K562 (cell line): Measurements from ENCODE around the gene PTPN5. TPM values are rescaled to one million over a fixed set of nuclear protein-coding genes. Genes with fewer than 3 reads are reported as not detected.

Experiments used
- ATAC-seq: fragments of 200-7000 bp; cut with Tn5 transposase; 3 replicates; pipeline ENCODE4 v1.9.1; 2020; ENCODE audit warnings: moderate library complexity
- BruUV-seq: library from RNA; stranded (reverse); fragments of 400-500 nt; replicated peaks from 2 replicates; lab custom pipeline; 2021; lab: Mats Ljungman, UMichigan
- CTCF ChIA-PET: fragments of 300-600 bp; formaldehyde crosslinking; extraction: SDS; loops from one replicate; lab custom pipeline; 2021; ENCODE audit warnings: low intra/inter-chr PET ratio; lab: Yijun Ruan, JAX
- POLR2A ChIA-PET: fragments of 300-600, 350-650 bp; sonication (Branson Sonifier 250); formaldehyde crosslinking; extraction: SDS; loops from one replicate; lab custom pipeline; 2021; ENCODE audit warnings: antibody characterized with exemption, inconsistent platforms; lab: Yijun Ruan, JAX
- DNase-seq, 4 experiments: peaks; one replicate each; pipeline versions ENCODE4 v3.0.0 to v3.0.0-alpha.2; 2011 to 2018; ENCODE audit warnings: low spot score in 3 of 4, mixed read lengths in 3 of 4; ENCODE audit errors: extremely low read depth in 1 of 4
- FAIRE-seq: peaks from 2 replicates; lab custom pipeline; 2011; peaks lifted over from hg19 to GRCh38; lab: Jason Lieb, UNC
- H2AFZ ChIP-seq: 2 replicates; pipeline ENCODE4 v1.6.0; 2011; ENCODE audit warnings: low read depth, low read length, control low read depth, inconsistent platforms
- H3K27ac ChIP-seq: fragments of 200-600 bp; 3 replicates; pipeline ENCODE4 v1.8.0; 2011; ENCODE audit warnings: low read depth, mild to moderate bottlenecking, control low read depth, inconsistent platforms, low read length, moderate library complexity, mixed read lengths; ENCODE audit errors: extremely low read depth
- H3K27me3 ChIP-seq, 2 experiments: fragments of 300-600 bp in 1 of 2; 2 replicates in 1 of 2; 3 replicates in 1 of 2; pipeline versions ENCODE4 v1.6.0 to v1.8.0; 2011; ENCODE audit warnings: inconsistent platforms in 2 of 2, low read length in 2 of 2, mild to moderate bottlenecking in 1 of 2, mixed read lengths in 1 of 2, moderate library complexity in 1 of 2; ENCODE audit not compliant: control insufficient read depth in 2 of 2, insufficient read depth in 2 of 2
- H3K36me3 ChIP-seq: fragments of 300-600 bp; 3 replicates; pipeline ENCODE4 v1.8.0; 2011; ENCODE audit warnings: mild to moderate bottlenecking, low read length, inconsistent platforms; ENCODE audit not compliant: control insufficient read depth, insufficient read depth
- H3K4me1 ChIP-seq, 2 experiments: fragments of 200-600 bp in 1 of 2; replicated peaks in 1 of 2; 2 replicates in 1 of 2; 3 replicates in 1 of 2; pipeline versions ENCODE4 v1.5.1 to v1.8.0; 2011; ENCODE audit warnings: inconsistent platforms in 2 of 2, low read length in 2 of 2, mild to moderate bottlenecking in 1 of 2, mixed read lengths in 1 of 2, moderate library complexity in 1 of 2; ENCODE audit not compliant: control insufficient read depth in 2 of 2, insufficient read depth in 2 of 2
- H3K4me2 ChIP-seq: 2 replicates; pipeline ENCODE4 v1.6.1; 2011; ENCODE audit warnings: low read length, control low read depth, inconsistent platforms, mixed read lengths; ENCODE audit not compliant: insufficient read depth
- H3K4me3 ChIP-seq: fragments of 200-600 bp; sonication (generic), shearing (Covaris generic); 2 replicates; pipeline ENCODE4 v1.5.1; 2016; ENCODE audit warnings: control low read depth, inconsistent platforms
- H3K79me2 ChIP-seq: fragments of 200-600 bp; 3 replicates; pipeline ENCODE4 v1.8.0; 2011; ENCODE audit warnings: low read length, inconsistent platforms; ENCODE audit not compliant: control insufficient read depth, insufficient read depth
- H3K9ac ChIP-seq, 2 experiments: 2 replicates each; pipeline versions ENCODE4 v1.6.0 to v1.6.1; 2011; ENCODE audit warnings: low read depth in 2 of 2, low read length in 2 of 2, control low read depth in 1 of 2, inconsistent platforms in 1 of 2, mild to moderate bottlenecking in 1 of 2, mixed read lengths in 1 of 2; ENCODE audit not compliant: insufficient read depth in 1 of 2
- H3K9me1 ChIP-seq: one replicate; pipeline ENCODE4 v1.6.0; 2011; ENCODE audit warnings: inconsistent platforms, mild to moderate bottlenecking, low read length, moderate library complexity; ENCODE audit not compliant: control insufficient read depth, insufficient read depth
- H3K9me3 ChIP-seq: replicated peaks from 2 replicates; pipeline ENCODE4 v1.5.1; 2011; ENCODE audit warnings: low read depth, low read length, inconsistent platforms; ENCODE audit not compliant: control insufficient read depth, insufficient read depth
- H4K20me1 ChIP-seq: replicated peaks from 2 replicates; pipeline ENCODE4 v1.6.1; 2011; ENCODE audit warnings: low read length, inconsistent platforms, mixed read lengths; ENCODE audit not compliant: control insufficient read depth, insufficient read depth
- FOSL1 ChIP-seq: fragments of 200-800 bp; sonication (Bioruptor generic); conservative IDR thresholded peaks from 2 replicates; pipeline ENCODE4 v1.6.1; 2016; ENCODE audit warnings: missing genetic modification characterization, missing compliant biosample characterization
- RFX7 ChIP-seq: fragments of 250-450 bp; sonication (Bioruptor Pico); IDR thresholded peaks from 2 replicates; pipeline ENCODE4 v1.5.1; 2021; ENCODE audit warnings: mild to moderate bottlenecking
- WGBS: fragments of 100-300 bp; shearing (Covaris generic); methylation state at CpG from one replicate; pipeline ENCODE4 v1.1.6; 2016; ENCODE audit warnings: low coverage, mixed read lengths; ENCODE audit not compliant: insufficient coverage; ENCODE audit errors: missing lambda C conversion rate; 5-methylcytosine and 5-hydroxymethylcytosine counted together
- in situ Hi-C: fragments of 300-500 bp; cut with MboI; formaldehyde crosslinking; loops from 4 replicates; pipeline ENCODE4 v1.15.0; 2018; ENCODE audit warnings: inconsistent platforms, mixed read lengths
- intact Hi-C: fragments of 100-400 bp; cut with micrococcal nuclease; formaldehyde crosslinking; loops from 2 replicates; pipeline ENCODE4 v1.14.2; 2022
- polyA plus RNA-seq, 8 experiments: library from polyadenylated mRNA; depleted of rRNA in 4 of 8; stranded (reverse) in 5 of 8; unstranded in 3 of 8; fragments of >200 nt; fragmentation: Nextera tagmentation in 2 of 8; fragmentation: Illumina TruSeq in 1 of 8; extraction: Ambion mirVana in 2 of 8; extraction: Trizol in 1 of 8; gene quantifications; 2 replicates each; pipeline versions ENCODE4 v1.2.1 to v1.2.3, GENCODE V29; 2011 to 2014; ENCODE audit warnings: inconsistent platforms in 1 of 8, missing spikeins in 1 of 8
- total RNA-seq, 7 experiments: library from RNA; depleted of rRNA in 6 of 7; stranded (reverse); fragments of >200 nt in 6 of 7; fragmentation: Illumina TruSeq in 2 of 7; extraction: Trizol in 2 of 7; gene quantifications; 2 replicates each; pipeline versions ENCODE4 v1.2.1 to v1.2.3, GENCODE V29; 2011 to 2021; ENCODE audit warnings: low replicate concordance in 1 of 7
- TF ChIP-seq, protein P1 (sequence below): fragments of 450-650 bp; IDR thresholded peaks from 2 replicates; pipeline ENCODE4 v1.6.1; 2016
- TF ChIP-seq, protein P2 (sequence below): fragments of 450-650 bp; IDR thresholded peaks from 2 replicates; pipeline ENCODE4 v1.6.1; 2016; ENCODE audit warnings: antibody characterized with exemption

The PTPN5 gene
- total and polyA plus RNA-seq, 9 of the 15 experiments (the other 6 are each of a cell fraction or from before 2014, with no cell fraction given): not detected

DNA sequence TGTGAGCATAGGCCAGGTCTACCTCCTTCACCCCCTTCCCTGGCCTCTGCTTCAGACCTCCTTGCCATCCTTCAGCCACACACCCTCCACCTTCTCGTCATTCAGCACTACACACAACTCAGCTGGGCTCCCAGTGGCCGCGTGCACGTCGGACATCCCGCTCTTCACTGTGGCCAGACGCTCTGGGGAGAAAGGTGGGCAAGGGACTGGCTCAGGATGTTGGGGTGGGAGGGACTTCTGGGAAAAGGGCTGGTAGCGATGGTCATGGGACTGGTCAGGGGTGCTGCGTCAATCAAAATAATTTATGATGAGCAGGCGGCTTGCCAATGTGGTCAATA, 77.2 kb downstream of the PTPN5 start:
- WGBS: 2% methylated on average over 10 of the region's 10 CpGs
- intact Hi-C loops (no loop called here), in situ Hi-C loops (no loop called here)
- ChIA-PET POLR2A (no interaction called here), CTCF (no interaction called here)
- Histone ChIP-seq H2AFZ (no peak overlapping the region), H3K27me3 (peaks cover 13 to 79% of the 10 kb centered on the region in 2 experiments), H3K27ac (no peak overlapping the region), H3K9me3 (no peaks in the 10 kb centered on the region), H3K4me3 (no peak overlapping the region), H3K4me2 (no peak overlapping the region), H3K4me1 (no peaks in the 10 kb centered on the region), H4K20me1 (peaks cover 4% of the 10 kb centered on the region; the same call in 1 of the 2 replicates), H3K36me3 (no peaks in the 10 kb centered on the region), H3K9ac (no peak overlapping the region), H3K79me2 (no peaks in the 10 kb centered on the region), H3K9me1 (peaks cover 3% of the 10 kb centered on the region)
- no TSS peak for BruUV-seq
- FAIRE-seq: no peak
- TF ChIP-seq, protein P1, sequence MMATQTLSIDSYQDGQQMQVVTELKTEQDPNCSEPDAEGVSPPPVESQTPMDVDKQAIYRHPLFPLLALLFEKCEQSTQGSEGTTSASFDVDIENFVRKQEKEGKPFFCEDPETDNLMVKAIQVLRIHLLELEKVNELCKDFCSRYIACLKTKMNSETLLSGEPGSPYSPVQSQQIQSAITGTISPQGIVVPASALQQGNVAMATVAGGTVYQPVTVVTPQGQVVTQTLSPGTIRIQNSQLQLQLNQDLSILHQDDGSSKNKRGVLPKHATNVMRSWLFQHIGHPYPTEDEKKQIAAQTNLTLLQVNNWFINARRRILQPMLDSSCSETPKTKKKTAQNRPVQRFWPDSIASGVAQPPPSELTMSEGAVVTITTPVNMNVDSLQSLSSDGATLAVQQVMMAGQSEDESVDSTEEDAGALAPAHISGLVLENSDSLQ: peak; percentile 59; the same call in 1 of the 2 replicates
- no peak for TF ChIP-seq FOSL1 (tag)
- ATAC-seq: no peak
- DNase-seq: no peak

DNA sequence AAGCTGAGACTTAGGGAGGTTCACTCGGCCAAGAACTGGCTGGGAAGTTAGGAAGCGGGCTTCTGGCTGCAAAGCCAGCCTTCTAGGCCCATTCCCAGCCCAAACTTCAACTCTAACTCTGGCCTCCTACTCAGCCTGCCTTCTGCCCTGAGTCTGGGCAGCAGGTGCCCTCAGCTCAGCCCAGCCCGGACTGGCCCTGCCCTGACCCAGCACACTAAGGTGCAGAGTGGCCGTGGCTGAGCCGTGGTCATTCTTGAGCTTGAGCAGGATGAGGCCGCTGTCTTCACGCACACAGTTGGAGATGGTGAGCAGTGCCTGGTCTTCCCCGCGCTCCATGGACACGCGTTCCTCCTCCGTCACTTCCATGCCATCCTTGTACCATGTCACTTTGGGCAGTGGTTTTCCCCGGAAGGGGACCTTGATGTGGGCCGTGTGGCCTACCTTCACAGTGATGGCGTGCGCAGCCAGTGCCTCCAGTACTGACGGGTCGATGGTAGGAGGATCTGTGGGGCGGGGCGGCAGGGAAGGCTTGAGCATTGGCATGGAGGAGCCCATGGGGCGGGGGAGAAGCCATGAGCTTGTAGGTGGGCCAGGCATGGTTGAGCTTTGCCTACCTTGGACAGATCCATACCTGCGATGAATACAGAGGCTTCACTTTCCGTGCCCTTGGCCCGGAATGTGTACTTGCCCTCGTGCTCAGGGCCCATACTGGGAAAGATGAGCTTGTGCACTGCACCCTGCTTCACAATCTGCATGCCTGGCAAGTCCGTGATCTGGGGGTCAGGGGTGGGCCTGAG, 77.8 kb downstream of the PTPN5 start:
- peaks cover 17 to 81% of the 10 kb centered on the region in 2 experiments for H3K27me3 ChIP-seq
- ChIA-PET CTCF (no interaction called here), POLR2A (interaction anchor here (0.6 to 1.8 kb wide), 2 partner anchors 9 to 15 kb away, joined by 3 to 5 read pairs; partner anchors contain the start of gene TMEM86A)
- H3K9me3 ChIP-seq: no peaks in the 10 kb centered on the region
- no peaks in the 10 kb centered on the region for H3K36me3 ChIP-seq
- H2AFZ ChIP-seq: no peak overlapping the region
- H3K4me1 ChIP-seq: no peaks in the 10 kb centered on the region
- H3K9ac ChIP-seq: no peak overlapping the region
- intact Hi-C loops (no loop called here), in situ Hi-C loops (no loop called here)
- DNase-seq (no peak), ATAC-seq (no peak), FAIRE-seq (no peak)
- TF ChIP-seq, protein P2, sequence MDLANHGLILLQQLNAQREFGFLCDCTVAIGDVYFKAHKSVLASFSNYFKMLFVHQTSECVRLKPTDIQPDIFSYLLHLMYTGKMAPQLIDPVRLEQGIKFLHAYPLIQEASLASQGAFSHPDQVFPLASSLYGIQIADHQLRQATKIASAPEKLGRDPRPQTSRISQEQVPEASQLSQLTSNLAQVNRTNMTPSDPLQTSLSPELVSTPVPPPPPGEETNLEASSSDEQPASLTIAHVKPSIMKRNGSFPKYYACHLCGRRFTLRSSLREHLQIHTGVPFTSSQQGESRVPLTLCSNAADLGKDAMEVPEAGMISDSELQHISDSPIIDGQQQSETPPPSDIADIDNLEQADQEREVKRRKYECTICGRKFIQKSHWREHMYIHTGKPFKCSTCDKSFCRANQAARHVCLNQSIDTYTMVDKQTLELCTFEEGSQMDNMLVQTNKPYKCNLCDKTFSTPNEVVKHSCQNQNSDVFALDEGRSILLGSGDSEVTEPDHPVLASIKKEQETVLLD: no peak
- no peak for TF ChIP-seq FOSL1 (tag)
- TF ChIP-seq RFX7: no peak
- H3K27ac ChIP-seq: no peak overlapping the region
- no peak overlapping the region for H3K4me3 ChIP-seq
- peaks cover 3% of the 10 kb centered on the region for H3K9me1 ChIP-seq
- H4K20me1 ChIP-seq: peaks cover 4% of the 10 kb centered on the region; the same call in 1 of the 2 replicates
- H3K79me2 ChIP-seq: no peaks in the 10 kb centered on the region
- WGBS: 5% methylated on average over 26 of the region's 26 CpGs
- no peak overlapping the region for H3K4me2 ChIP-seq
- no TSS peak for BruUV-seq
